NCI-H1048 (cell line): ENCODE results near the gene ZNF610.

ENCODE experiments used
- DNase-seq: peaks from one replicate; lab custom pipeline; 2025; lab: John Stamatoyannopoulos, UW

Gene ZNF610

DNA sequence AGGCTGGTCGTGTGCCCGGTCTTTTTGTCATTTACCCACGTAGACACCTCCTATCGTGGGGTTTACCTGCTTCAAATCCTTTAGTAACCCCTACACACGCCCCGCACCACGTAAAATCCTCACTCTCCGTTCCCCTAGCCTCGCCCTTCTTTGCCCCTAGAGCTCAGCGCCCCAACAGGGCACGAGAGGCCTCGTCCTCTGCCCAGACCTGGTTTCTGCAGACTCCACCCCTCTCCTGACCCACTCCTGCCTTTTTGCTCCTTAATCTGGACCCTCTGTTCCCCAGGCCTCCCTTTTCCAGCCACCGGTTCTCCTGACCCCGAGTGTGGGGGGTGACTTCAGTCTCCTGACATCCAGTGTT is 62.0 kb downstream of the ZNF610 start:
- no peak for DNase-seq

DNA sequence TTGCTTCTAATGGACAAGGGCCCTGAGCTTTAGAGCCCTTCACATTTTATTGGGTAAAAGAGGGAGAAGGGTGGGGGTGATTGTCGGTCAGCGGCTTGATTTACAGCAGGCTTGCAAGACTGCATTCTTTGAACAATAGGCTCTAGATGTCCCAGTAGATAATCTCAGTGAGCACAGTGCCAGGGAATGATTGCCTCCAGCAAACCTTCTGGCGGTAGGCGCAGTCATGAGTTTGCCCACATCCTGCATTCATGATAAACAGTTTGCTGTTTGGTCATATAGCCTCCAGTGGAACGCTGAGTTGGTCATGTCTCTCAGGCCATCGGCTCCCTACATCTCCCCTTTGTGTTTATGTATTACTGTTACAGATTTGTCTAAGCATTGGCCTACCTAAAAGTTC is 74.2 kb downstream of the ZNF610 start:
- DNase-seq, result no peak

DNA sequence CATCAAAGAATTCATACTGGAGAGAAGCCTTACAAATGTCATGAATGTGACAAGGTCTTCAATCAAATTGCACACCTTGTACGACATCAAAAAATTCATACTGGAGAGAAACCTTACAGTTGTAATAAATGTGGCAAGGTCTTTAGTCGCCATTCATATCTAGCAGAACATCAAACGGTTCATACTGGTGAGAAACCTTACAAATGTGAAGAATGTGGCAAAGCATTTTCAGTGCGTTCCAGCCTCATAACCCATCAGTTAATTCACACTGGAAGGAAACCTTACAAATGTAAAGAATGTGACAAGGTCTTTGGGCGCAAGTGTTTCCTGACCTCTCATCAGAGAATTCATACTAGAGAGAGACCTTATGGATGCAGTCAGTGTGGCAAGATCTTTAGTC is 79.7 kb downstream of the ZNF610 start:
- DNase-seq, result no peak
